Activated T-cell treated with anti-CD3 and anti-CD28 coated beads for 24 hours (primary cell): Measurements from ENCODE around the gene OR6S1.
A peak's percentile ranks its signal among the peaks of the same experiment; 100 is the strongest.

Source experiments
- DNase-seq: peaks from one replicate; pipeline ENCODE4 v3.0.0-alpha.2; 2020; ENCODE audit warnings: low read depth

Gene OR6S1, protein sequence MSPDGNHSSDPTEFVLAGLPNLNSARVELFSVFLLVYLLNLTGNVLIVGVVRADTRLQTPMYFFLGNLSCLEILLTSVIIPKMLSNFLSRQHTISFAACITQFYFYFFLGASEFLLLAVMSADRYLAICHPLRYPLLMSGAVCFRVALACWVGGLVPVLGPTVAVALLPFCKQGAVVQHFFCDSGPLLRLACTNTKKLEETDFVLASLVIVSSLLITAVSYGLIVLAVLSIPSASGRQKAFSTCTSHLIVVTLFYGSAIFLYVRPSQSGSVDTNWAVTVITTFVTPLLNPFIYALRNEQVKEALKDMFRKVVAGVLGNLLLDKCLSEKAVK

GRCh38 chr14:20641591-20641990 is at the start of gene OR6S1:
Gene OR6S1, minus strand, starts transcription at chr14:20641691. Its CDS starts 0 bp downstream, at chr14:20641691.
- DNase-seq, result no peak

DNA sequence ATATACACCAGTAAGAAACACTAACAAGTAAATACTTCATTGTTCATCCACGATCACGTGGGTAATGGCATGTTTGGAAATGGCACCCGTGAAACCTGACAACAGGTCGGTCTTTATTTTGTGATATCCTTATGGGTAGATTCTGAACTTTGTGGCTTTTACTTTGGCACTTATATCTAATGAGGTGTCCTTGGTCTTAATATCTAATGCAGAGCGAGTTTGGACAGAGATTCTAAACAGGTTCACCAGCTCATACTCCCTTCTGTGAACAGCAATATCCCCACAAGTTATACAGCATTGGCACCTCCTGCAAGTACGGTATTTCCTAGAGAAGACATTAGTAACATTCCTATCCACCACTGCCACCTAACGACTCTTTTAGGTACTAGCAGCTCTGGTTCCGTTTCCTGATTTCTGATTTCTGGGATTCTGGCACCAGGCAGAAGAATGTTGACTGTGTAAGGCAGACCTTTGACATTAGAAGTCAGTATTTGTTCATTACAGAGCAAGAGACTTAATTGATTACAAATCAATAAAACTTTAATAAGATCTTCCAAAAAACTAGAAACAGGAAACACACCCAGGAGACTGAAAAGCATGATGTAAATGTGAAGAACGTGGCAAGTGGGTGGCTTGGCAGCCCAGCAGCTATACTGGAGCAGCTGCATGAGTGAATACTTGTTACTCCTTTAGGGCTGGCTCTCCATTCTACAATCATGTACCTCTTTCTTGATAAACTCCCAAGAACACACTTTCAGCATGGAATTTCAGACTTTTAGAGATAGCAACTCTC is 49.6 kb upstream of the OR6S1 start:
- DNase-seq, result peak; percentile 26

GRCh38 chr14:20688167-20688839 is 46.8 kb upstream of the OR6S1 start, which contains the start of gene ANG:
Gene ANG, plus strand, starts transcription at chr14:20688764. Its CDS starts 4,801 bp downstream, at chr14:20693565.
- no peak for DNase-seq

DNA sequence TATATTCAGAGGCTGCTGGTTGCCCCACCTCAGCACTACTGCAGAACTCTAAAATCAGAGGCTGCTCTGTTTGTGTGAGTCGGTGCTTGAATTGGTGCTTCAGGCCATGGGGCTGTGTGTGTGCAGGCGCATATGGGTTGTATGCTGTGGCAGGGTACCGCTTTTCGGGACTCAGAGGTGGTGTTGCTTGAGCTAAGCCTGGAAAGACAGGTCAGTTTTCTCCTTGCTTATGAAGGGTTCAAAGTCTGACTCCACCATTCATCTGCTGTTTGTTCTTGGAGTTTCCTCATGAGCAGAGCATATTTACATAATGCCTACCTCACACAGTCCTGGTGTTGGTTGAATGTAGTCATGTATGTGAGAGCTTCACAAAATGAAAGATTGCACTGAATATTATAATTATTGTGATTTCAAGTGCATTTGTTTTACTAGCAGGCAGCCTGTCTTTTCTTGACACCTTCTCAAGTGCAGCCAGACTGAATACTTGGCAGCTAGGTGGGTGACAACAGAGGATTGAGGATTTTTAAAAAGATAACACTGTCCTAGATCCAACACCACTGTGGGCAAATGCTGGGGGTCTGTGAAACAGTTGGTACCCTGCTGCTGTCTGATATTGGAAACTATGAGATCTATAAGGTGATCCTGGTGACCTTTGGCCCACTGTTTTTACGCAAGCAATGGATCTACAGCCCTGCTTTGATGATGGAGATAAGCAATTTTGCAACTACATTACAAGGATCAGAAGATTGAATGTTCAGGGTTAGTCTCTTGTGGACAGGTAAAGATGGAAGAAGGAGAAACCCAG is 46.1 kb upstream of the OR6S1 start:
- no peak for DNase-seq

DNA sequence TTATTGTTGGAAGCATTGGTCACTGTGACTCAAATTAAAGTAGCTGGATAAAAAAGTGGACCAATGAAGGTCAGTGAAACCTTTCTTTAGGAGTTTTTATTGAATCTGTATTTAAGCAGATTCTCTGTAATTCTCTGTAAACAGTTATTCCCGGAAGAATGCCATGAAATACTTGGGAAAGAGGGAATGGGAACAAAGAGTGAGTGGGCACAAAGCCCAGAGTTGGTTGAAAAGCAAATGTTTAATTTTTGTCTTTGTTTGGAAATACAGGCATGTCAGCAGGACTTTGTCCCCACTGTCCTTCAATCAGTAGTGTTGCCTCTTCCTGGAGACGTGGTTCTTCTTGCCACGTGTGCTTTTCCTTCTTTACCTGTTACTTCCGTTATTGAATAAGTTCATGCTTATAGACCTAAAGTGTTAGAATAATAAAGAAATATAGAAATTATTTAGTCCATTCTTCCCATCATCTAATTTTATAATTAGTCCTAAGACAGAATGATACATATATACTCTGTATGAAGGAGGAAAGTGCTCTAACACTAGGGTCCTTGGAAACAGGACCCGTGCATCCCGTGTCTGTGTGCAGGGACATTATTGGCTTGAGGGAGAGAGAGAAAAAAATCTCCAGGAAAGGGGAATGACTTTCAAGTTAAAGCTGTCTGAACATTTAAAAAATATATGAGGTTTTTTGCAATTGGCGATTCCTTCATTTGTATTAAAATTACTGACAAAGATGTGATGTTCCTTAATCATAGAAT is 45.1 kb upstream of the OR6S1 start:
- DNase-seq, result no peak

DNA sequence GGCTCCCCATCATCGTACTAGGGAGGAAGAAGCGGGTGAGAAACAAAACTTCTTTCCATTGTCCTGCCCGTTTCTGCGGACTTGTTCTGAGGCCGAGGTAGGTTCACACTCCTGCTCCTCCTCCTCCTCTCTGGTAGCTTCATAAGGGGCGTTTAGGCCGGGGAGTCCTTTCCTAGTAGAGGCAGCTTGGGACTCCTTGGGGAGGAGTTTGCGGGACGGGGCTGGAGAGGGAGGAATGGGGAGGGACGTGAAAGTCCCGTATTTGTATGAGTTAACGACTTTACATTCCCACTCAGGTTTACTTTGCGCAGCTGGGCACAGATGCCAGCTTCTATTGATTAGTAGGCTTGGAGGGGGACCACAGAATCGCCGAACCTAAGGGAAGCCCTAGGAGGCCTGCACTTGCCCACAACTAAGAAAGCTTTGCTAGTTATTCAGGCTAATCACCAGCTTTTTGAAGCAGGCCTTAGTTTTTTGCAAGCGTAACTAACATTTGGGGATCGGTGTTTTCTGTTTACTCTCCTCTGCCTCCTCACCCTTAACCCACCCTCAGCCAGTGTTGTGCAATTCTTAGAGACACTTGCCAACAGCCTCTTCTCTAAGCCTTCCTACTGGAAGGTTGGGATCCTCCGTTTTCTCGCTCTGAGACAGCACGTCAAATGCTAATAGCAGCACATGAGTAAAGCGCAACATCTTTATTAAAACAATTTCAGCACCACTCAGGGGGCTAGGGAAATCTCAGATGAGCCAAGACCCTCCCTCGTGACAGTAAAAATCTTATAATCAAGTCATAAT is 43.4 kb upstream of the OR6S1 start:
- DNase-seq, result no peak

DNA sequence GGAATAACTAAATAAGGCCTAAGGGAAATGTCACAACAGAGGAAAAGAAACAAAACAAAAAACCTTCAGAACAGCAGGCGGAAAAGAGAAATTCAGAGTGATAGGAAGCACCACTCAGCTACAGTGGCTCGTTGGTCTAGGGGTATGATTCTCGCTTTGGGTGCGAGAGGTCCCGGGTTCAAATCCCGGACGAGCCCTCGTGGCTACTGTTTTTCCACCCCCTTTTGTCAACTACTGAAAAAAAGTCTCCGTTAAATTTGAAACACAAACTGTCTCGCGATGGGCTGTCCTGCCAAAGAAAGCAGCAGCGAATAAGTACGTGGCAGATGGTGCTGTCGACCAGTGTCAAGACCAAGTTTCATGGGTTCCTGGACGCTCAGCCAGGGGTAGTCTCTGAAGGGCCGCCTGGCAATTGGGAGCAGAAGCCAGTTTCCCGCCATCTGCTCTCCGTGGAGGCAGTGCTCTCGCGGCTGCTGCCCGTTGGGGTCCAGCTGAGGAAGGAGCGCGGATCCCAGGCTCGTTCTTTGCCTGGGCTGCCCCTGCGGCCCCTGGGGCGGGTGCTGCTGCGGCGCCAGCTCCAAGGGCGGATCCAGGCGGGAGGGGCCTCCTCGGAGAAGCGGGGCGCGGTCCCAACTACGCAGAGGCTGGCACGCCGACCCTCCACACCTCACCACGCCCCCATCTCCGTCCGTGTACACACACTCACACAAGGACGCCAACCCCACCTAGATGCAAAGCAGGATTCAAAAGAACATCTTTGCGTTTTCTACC is 42.6 kb upstream of the OR6S1 start, which contains the start of gene RNASE4:
Gene RNASE4, plus strand, starts transcription at position 670 of the 771 bp plus-strand sequence. CDS start 14,812 bp downstream, outside the sequence.
- DNase-seq, result peak; percentile 78

DNA sequence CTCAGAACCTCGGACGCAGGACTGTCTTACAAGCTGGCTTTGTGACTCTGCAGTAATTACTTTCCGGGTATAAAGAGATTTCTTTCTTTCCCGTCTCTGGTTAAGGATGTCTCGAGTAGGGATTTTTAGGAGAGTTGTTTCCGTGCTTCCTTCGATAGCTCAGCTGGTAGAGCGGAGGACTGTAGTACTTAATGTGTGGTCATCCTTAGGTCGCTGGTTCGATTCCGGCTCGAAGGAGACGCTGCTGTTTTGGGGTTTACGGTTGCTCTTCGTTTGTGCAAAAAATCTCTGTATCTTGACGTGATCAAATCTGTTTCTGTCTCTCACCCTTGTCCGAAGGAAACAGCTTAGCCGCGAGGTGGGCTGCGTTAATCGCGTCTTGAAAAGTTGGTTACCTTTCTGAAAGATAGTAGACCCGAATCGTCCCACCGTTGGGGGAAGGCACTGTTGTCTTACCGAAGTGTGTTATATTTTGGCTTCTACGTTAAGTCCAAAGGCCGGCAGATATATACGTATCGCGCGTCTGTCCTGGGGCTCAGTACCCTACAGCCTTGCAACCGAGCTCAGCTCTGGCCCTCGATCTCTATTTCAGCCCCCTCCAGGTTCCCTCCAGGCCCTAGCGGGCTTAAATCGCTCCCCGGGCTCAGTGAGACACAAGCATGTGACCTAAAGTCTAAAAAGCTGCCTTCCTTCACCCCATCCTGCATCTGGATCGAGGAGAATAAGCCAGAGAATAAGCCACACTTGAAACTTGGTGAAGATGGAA is 41.8 kb upstream of the OR6S1 start:
- peak; percentile 81 for DNase-seq

- peak; percentile 77 for DNase-seq
Observed at GRCh38 chr14:20682435-20683124, 41.1 kb upstream of the OR6S1 start.

DNA sequence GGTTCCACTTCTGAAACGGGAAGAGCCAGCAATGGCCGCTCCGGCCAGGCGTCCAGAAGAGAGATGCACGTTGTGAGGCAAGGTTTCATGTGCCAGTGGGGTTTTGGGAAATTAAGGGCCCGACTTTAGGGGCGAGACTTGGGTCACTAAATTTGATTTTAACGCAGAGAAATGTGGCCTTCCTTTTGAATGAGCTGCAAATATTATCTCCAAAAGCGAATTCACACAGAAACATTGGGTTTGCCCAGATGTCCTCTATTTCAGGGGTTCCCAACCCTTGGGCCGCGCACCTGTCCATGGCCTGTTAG is 40.6 kb upstream of the OR6S1 start:
- no peak for DNase-seq

- DNase-seq, result peak; percentile 87
Observed at GRCh38 chr14:20681348-20682126, 40.0 kb upstream of the OR6S1 start.

DNA sequence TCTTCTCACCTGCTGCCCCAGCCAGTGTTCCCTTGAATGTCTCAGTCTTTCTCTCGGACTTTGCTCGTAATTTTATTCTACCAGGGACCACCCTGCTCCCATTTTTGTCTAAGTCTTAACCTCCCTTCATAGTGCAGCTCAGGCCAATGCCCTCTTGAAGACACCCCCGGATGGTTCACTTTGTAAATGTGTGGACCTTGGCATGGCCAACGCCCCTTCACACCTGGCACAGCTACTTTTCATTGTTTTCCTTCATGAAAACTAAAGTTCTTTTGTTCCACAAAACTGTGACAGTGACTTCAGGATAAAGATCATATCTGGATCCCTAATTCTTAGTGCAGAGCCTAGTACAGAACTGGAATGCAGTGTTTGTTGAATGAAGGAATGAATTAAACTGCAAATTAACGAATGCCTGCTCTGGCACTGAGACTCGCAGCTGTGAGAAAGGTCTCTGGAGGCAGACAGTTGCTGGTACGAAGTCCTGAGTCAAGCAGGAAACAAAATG is 39.4 kb upstream of the OR6S1 start:
- no peak for DNase-seq

GRCh38 chr14:20680363-20680762 is 38.9 kb upstream of the OR6S1 start:
- DNase-seq, result no peak

DNA sequence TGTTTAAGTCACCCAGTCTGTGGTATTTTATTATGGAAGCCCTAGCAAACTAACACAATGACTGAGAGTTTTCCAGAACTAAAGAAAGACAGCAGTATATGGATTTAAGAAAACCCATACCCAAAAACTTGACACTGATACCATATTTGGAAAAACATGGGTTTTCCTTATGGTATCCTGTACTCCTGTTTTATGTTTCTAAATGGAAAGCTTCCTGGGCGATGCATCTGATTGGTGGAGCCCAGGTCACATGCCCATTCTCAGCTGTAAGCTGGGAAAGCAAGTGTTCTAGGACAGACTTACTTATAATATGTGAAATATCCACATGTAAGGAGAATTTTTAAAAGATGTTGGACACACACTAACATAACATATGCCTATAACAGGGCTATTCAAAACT is 38.4 kb upstream of the OR6S1 start:
- DNase-seq, result no peak

GRCh38 chr14:20676072-20676471 is 34.6 kb upstream of the OR6S1 start:
- DNase-seq, result no peak

DNA sequence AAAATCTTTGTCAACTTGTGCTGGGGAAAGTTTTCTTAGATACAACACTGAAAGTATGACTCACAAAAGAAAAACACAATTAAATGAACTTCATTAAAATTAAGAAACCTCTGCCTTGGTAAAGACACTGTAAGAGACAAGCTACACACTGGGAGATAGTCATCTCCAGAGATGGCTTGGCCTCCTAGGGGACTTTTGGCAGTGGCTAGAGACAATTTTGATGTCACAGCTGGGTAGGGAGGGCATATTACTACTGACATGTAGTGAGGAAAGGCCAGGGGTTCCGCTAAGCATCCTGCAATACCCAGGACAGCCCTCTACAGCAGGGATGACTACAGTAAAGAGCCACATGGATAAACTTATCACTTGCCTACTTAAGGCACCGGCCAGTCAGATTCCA is 34.2 kb upstream of the OR6S1 start:
- no peak for DNase-seq
